Measurements from ENCODE around the gene RGS2.

- TF ChIP-seq EP300 (conservative IDR thresholded peaks at IDR 0.05; ENCODE audit: poor library complexity, severe bottlenecking) = no peak
- TF ChIP-seq CTCF (IDR thresholded peaks at IDR 0.05; ENCODE audit: poor library complexity, severe bottlenecking) = no peak
- TF ChIP-seq SMC3 (conservative IDR thresholded peaks at IDR 0.05; ENCODE audit: poor library complexity) = no peak
- no peak for TF ChIP-seq EZH2 (IDR thresholded peaks at IDR 0.05; ENCODE audit: borderline replicate concordance, insufficient read depth, low read length, poor library complexity, severe bottlenecking)
- TF ChIP-seq POLR2AphosphoS5 (IDR thresholded peaks at IDR 0.05) = no peak
Observed at GRCh38 chr1:192776998-192777397, 31.8 kb upstream of the RGS2 start.

All from neural cell (in vitro differentiated cells).